Thoracic aorta (tissue), 2 donors: ENCODE data around the gene CASP5. TPM values are rescaled to one million over a fixed set of nuclear protein-coding genes. Genes with fewer than 3 reads are reported as not detected.

Source experiments
- ATAC-seq: fragments of 150-250 bp; one replicate; pipeline ENCODE4 v1.8.0; 2017; ENCODE audit warnings: low read depth; ENCODE audit not compliant: insufficient number of reproducible peaks, low FRiP score
- DNase-seq: peaks from one replicate; pipeline ENCODE4 v3.0.0-alpha.2; 2020; ENCODE audit warnings: low spot score
- H3K27ac ChIP-seq, 2 donors: fragments of 200-600 bp; sonication (generic); 1 replicate in 1 of 2; 2 replicates in 1 of 2; pipeline ENCODE4 v1.5.1; 2016; ENCODE audit warnings: mild to moderate bottlenecking in 2 of 2, moderate library complexity in 2 of 2
- H3K27me3 ChIP-seq: fragments of 200-600 bp; sonication (generic); replicated peaks from 2 replicates; pipeline ENCODE4 v1.6.0; 2016; ENCODE audit warnings: mild to moderate bottlenecking; ENCODE audit not compliant: insufficient read depth
- H3K36me3 ChIP-seq: fragments of 200-600 bp; sonication (generic); one replicate; pipeline ENCODE4 v1.5.1; 2016
- H3K4me1 ChIP-seq, 2 donors: fragments of 200-600 bp; sonication (generic); 1 replicate in 1 of 2; 2 replicates in 1 of 2; pipeline versions ENCODE4 v1.5.1 to v1.6.0; 2016; ENCODE audit warnings: low read depth in 2 of 2, mild to moderate bottlenecking in 1 of 2; ENCODE audit not compliant: control insufficient read depth in 1 of 2
- H3K4me3 ChIP-seq: fragments of 200-600 bp; sonication (generic); 2 replicates; pipeline ENCODE4 v1.5.1; 2016; ENCODE audit warnings: mild to moderate bottlenecking
- H3K9me3 ChIP-seq: fragments of 200-600 bp; sonication (generic); 2 replicates; pipeline ENCODE4 v1.5.1; 2016
- CTCF ChIP-seq: fragments of 200-600 bp; sonication (generic); IDR thresholded peaks from one replicate; pipeline ENCODE4 v1.5.1; 2019; ENCODE audit warnings: antibody characterized with exemption
- total RNA-seq, 2 donors: library from RNA; depleted of rRNA; stranded (reverse); fragments of >200 nt; gene quantifications; one replicate each; pipeline versions ENCODE4 v1.1.0 to v1.2.3, GENCODE V29; 2016

The CASP5 gene
- total RNA-seq, 2 donors from 2014 or later, result 4.0 TPM; not detected in 1

- TF ChIP-seq CTCF, result no peak
- Histone ChIP-seq H3K4me3 (no peak overlapping the region), H3K36me3 (no peaks in the 10 kb centered on the region), H3K27ac (no peak overlapping the region), H3K9me3 (no peaks in the 10 kb centered on the region), H3K27me3 (no peaks in the 10 kb centered on the region), H3K4me1 (no peaks in the 10 kb centered on the region)
- no peak for DNase-seq
- ATAC-seq, result no peak
Measured at GRCh38 chr11:104999721-105000120, 23.2 kb downstream of the CASP5 start.

GRCh38 chr11:104997288-104997687 is 25.7 kb downstream of the CASP5 start:
- H3K27ac ChIP-seq, result no peak overlapping the region
- DNase-seq, result no peak
- no peak for ATAC-seq
- H3K36me3 ChIP-seq, result no peaks in the 10 kb centered on the region
- no peaks in the 10 kb centered on the region for H3K4me1 ChIP-seq
- no peaks in the 10 kb centered on the region for H3K9me3 ChIP-seq
- no peak overlapping the region for H3K4me3 ChIP-seq
- no peak for TF ChIP-seq CTCF
- no peaks in the 10 kb centered on the region for H3K27me3 ChIP-seq

GRCh38 chr11:104995001-104995408 is 28.0 kb downstream of the CASP5 start:
- ATAC-seq (no peak), DNase-seq (no peak)
- Histone ChIP-seq H3K4me3 (no peak overlapping the region), H3K36me3 (no peaks in the 10 kb centered on the region), H3K27me3 (no peaks in the 10 kb centered on the region), H3K4me1 (no peaks in the 10 kb centered on the region), H3K27ac (no peak overlapping the region), H3K9me3 (no peaks in the 10 kb centered on the region)
- TF ChIP-seq CTCF, result no peak

GRCh38 chr11:104992781-104993180 is 30.2 kb downstream of the CASP5 start:
- ATAC-seq, result no peak
- Histone ChIP-seq H3K27me3 (no peaks in the 10 kb centered on the region), H3K4me3 (no peak overlapping the region), H3K27ac (no peak overlapping the region), H3K9me3 (peaks cover 4% of the 10 kb centered on the region), H3K4me1 (no peaks in the 10 kb centered on the region), H3K36me3 (no peaks in the 10 kb centered on the region)
- TF ChIP-seq CTCF, result no peak
- DNase-seq, result no peak

- Histone ChIP-seq H3K36me3 (no peaks in the 10 kb centered on the region), H3K4me1 (no peaks in the 10 kb centered on the region), H3K4me3 (no peak overlapping the region), H3K9me3 (peaks cover 4% of the 10 kb centered on the region), H3K27ac (no peak overlapping the region), H3K27me3 (no peaks in the 10 kb centered on the region)
- DNase-seq (no peak), ATAC-seq (no peak)
- no peak for TF ChIP-seq CTCF
Measured at GRCh38 chr11:104991994-104992393, 31.0 kb downstream of the CASP5 start.
